ENCODE data around the gene PRR36.

PRR36 gene

GRCh38 chr19:7885818-7886217 lies 11.6 kb upstream of the PRR36 start:
- no peaks in the 10 kb centered on the region for H3K9me3 ChIP-seq

GRCh38 chr19:7883796-7884570 lies 9.8 kb upstream of the PRR36 start:
- DNase-seq: no peak
- TF ChIP-seq CTCF (IDR thresholded peaks at IDR 0.05): no peak
- H3K27me3 ChIP-seq: peaks cover 0 to 24% of the 10 kb centered on the region in 2 donors
- intact Hi-C loops (cut with DNase I; ENCODE audit: low total_unique reads): no loop called here
- no peaks in the 10 kb centered on the region for H3K9me3 ChIP-seq
- peaks cover 0 to 10% (median 2%) of the 10 kb centered on the region in 4 donors for H3K4me1 ChIP-seq
- no peak overlapping the region for H3K27ac ChIP-seq
- no peak overlapping the region for H3K4me3 ChIP-seq
- H3K36me3 ChIP-seq: no peaks in the 10 kb centered on the region

More at GRCh38 chr19:7885818-7886217, 11.6 kb upstream of the PRR36 start:
- no peak for DNase-seq
- no peak overlapping the region for H3K4me3 ChIP-seq
- peaks cover 0 to 24% of the 10 kb centered on the region in 2 donors for H3K27me3 ChIP-seq
- TF ChIP-seq CTCF (IDR thresholded peaks at IDR 0.05): no peak
- no peak overlapping the region for H3K27ac ChIP-seq
- H3K36me3 ChIP-seq: no peaks in the 10 kb centered on the region
- peaks cover 0 to 10% (median 2%) of the 10 kb centered on the region in 4 donors for H3K4me1 ChIP-seq
- intact Hi-C loops (cut with DNase I; ENCODE audit: low total_unique reads): no loop called here

GRCh38 chr19:7883105-7883504 lies 8.9 kb upstream of the PRR36 start:
- Histone ChIP-seq H3K9me3 (no peaks in the 10 kb centered on the region), H3K27ac (no peak overlapping the region), H3K4me1 (peaks cover 0 to 2% (median 0%) of the 10 kb centered on the region in 4 donors), H3K36me3 (no peaks in the 10 kb centered on the region), H3K4me3 (no peak overlapping the region), H3K27me3 (peaks cover 0 to 19% of the 10 kb centered on the region in 2 donors)
- intact Hi-C loops (cut with DNase I; ENCODE audit: low total_unique reads): no loop called here
- no peak for TF ChIP-seq CTCF (IDR thresholded peaks at IDR 0.05)
- no peak for DNase-seq

- intact Hi-C loops (cut with DNase I; ENCODE audit: low total_unique reads): no loop called here
Measured at GRCh38 chr19:7881910-7882309, 7.7 kb upstream of the PRR36 start.

GRCh38 chr19:7879836-7880235 lies 5.6 kb upstream of the PRR36 start:
- Histone ChIP-seq H3K27ac (no peak overlapping the region), H3K36me3 (no peaks in the 10 kb centered on the region), H3K4me3 (no peak overlapping the region), H3K4me1 (no peaks in the 10 kb centered on the region), H3K9me3 (no peaks in the 10 kb centered on the region), H3K27me3 (peaks cover 0 to 17% of the 10 kb centered on the region in 2 donors)
- TF ChIP-seq CTCF (IDR thresholded peaks at IDR 0.05): no peak
- no peak for DNase-seq
- intact Hi-C loops (cut with DNase I; ENCODE audit: low total_unique reads): no loop called here

More at GRCh38 chr19:7881910-7882309, 7.7 kb upstream of the PRR36 start:
- Histone ChIP-seq H3K27ac (no peak overlapping the region), H3K27me3 (peaks cover 0 to 10% of the 10 kb centered on the region in 2 donors), H3K9me3 (no peaks in the 10 kb centered on the region), H3K4me1 (no peaks in the 10 kb centered on the region), H3K36me3 (no peaks in the 10 kb centered on the region), H3K4me3 (no peak overlapping the region)
- DNase-seq: no peak
- TF ChIP-seq CTCF (IDR thresholded peaks at IDR 0.05): no peak
